Mucosa of gallbladder (tissue), 1 donor: Measurements from ENCODE around the gene SLC25A43. TPM values are rescaled to one million over a fixed set of nuclear protein-coding genes. Genes with fewer than 3 reads are reported as not detected.
"Not testable (repeated sequence)": the region's sequence is repeated elsewhere in the genome, so short reads cannot be mapped to it uniquely, and the experiment has no call there.

Experiments used
- DNase-seq: peaks from one replicate; pipeline ENCODE4 v3.0.0-alpha.2; 2020; ENCODE audit warnings: low spot score
- total RNA-seq: library from RNA; stranded (reverse); gene quantifications from one replicate; pipeline ENCODE4 v1.2.1, GENCODE V29; 2021
- donor health status: DM: no; HTN: no; CAD: no.

The SLC25A43 gene
- total RNA-seq, 1 donor from 2014 or later = 4.3 TPM

GRCh38 chrX:119467842-119468550, 68.9 kb downstream of the SLC25A43 start, which contains the start of gene SLC25A5:
SLC25A5 (plus strand) TSS chrX:119468444; CDS start chrX:119468516, 72 bp downstream.
- DNase-seq = peak; percentile 80

DNA sequence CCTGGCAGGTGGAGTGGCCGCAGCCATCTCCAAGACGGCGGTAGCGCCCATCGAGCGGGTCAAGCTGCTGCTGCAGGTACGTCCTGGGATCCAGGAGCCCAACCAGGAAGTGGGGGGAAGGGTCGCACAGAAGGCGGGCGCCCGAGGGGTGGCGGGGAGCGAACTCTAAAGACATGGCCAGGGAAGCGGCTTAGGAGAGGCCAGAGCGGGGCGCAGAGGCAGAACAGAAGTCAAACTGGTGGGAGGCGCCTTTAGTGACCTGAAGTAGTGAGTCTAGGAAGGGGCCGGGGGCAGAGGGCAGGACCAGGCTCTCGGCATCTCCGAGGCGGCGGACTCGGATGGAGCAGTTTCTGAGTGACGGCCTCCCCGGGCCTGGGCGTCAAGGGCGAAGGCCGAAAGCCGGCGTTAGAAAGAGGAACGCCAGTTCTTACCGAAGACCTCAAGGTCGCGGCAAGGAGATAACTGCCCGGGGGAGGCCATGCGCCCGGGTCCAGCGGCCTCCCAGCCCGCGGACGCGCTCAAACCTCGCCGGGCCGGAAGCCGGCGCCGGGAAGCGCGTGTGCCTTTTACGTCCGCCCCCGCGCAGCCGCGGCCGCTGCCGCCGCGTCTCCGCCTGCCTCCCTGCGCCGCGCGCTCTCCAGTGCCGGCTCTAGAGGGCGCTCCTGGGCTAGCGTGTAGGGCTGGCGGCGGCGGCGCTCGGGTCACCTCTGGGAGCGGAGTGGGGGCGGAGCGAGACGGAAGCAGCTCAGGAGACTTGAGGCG, 69.6 kb downstream of the SLC25A43 start:
- peak; percentile 89 for DNase-seq

DNA sequence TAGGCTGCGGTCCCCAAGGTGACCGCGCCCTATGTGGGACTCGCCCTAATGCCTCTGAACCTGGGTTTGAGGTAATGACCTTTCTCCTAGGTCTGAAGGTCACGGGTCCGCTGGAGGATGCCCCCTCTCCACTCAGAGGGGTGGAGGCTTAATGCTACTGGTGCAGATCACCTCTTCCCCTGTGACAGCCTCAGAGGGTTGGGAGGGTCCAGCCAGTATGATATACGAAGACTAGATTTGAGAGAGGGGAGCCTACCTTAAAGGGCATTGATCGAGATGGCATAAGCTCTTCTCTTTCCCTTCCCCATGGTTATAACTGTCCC, 70.1 kb downstream of the SLC25A43 start:
- no peak for DNase-seq

GRCh38 chrX:119474615-119475388, 75.7 kb downstream of the SLC25A43 start:
- no peak for DNase-seq

GRCh38 chrX:119475389-119476101, 76.4 kb downstream of the SLC25A43 start:
- no peak for DNase-seq

GRCh38 chrX:119477812-119478232, 78.7 kb downstream of the SLC25A43 start:
- no peak for DNase-seq

DNA sequence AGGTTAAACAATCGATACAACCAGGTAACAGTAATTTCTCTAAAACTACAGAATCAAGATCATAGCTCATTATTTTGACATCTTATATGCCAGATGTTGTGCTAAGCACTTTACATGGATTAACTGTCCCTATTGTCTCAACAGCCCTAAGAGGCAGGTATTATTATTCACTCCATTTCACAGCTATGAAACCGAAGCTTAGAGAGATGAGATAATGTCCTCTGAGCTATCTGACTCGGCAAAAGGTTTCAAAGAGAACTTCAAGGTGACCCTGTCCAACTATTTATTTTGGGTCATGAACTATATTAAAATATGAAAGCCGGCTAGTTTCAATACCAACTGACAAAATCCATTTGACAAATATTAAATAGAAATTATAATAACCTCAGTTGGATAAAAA, 79.4 kb downstream of the SLC25A43 start:
- DNase-seq = no peak

- DNase-seq = no peak
These were observed 80.7 kb downstream of the SLC25A43 start for GRCh38 chrX:119479845-119480244.

DNA sequence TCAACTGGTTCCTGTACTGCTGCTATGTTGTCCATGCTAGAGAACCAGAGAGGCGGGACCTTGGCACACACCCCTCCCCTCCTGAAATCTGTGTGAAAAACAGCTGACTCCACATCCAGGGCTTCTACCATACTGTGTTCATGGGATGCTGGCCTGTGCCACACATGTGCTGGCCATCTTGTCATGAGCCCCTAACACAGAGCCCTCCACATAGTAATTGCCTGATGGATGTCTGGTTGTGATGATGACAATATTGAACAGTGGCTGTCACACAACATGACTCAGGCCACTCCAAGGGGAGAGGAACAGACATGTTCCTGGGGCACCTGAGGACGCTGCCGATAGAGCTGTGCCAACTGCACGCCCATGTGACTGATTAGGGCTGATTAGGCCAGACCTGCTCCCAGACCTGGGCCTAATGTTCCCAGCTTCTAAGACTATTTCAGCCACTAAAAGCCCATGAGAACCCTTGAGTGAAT, 82.2 kb downstream of the SLC25A43 start:
- DNase-seq = peak; percentile 30

- no peak for DNase-seq
These were observed 82.9 kb downstream of the SLC25A43 start for GRCh38 chrX:119482041-119482440.

GRCh38 chrX:119482481-119483480, 83.6 kb downstream of the SLC25A43 start:
- DNase-seq = peak; percentile 52

DNA sequence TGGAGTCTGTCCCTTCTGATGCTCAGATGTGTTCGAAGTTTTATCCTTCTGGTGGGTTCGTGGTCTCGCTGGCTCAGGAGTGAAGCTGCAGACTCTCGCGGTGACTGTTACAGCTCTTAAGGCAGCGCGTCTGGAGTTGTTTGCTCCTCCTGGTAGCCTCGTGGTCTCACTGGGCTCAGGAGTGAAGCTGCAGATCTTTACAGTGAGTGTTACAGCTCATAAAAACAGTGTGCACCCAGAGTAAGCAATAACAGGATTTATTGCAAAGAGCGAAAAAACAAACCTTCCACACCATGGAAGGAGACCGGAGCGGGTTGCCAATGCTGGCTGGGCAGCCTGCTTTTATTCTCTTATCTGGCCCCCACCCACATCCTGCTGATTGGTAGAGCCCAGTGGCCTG, 87.6 kb downstream of the SLC25A43 start:
- no peak for DNase-seq

GRCh38 chrX:119487766-119488165, 88.6 kb downstream of the SLC25A43 start:
- DNase-seq = not testable (repeated sequence)

GRCh38 chrX:119488749-119489148, 89.6 kb downstream of the SLC25A43 start:
- DNase-seq = peak; percentile 49

- DNase-seq = no peak
These were observed 90.3 kb downstream of the SLC25A43 start for GRCh38 chrX:119489212-119490074.

- DNase-seq = no peak
These were observed 93.3 kb downstream of the SLC25A43 start for GRCh38 chrX:119492463-119492862.

- DNase-seq = not testable (repeated sequence)
These were observed 94.8 kb downstream of the SLC25A43 start for GRCh38 chrX:119493851-119494495.
